Measurements from ENCODE around the gene TRAF1.

Gene TRAF1

DNA sequence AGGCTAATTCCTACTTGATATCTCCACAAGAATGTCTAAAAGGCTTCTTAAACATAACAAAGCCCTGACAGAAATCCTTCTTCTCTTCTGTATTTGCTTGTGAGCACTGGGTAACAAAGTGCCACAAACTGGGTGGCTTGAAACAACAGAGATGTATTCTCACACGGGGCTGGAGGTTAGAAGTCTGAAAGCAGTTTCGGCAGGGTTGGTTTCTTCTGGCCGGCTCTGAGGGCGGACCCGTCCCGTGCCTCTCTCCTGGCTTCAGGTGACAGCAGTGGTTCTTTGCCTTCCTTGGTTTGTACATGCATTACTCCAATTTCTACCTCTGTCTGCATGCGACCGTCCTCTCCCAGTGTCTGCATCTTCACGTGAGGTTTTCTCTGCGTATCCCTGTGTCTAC, 14.0 kb upstream of the TRAF1 start:
- DNase-seq, result no peak

- no peak for DNase-seq
These were observed 12.3 kb upstream of the TRAF1 start for GRCh38 chr9:120938851-120939250.

DNA sequence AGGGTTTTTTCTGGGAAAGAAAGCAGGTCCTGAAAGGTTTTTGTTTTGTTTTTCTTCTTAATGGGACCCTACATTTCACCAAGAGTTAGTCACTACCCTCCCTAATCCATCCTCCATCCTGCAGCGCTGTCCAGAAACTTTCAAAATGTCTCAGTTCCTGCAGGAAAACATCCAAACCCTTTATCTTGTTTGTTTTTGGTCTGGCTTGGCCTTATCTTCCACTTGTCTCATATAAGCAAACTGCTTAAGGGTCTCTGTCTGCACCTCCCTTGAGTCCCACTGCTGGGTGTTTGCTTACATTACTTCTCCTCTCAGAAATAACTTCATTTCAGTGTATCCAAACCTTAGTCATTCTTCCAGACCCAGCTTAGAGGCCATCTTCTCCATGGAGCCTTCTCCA, 11.0 kb upstream of the TRAF1 start:
- no peak for DNase-seq

- DNase-seq, result no peak
These were observed 10.5 kb upstream of the TRAF1 start for GRCh38 chr9:120937127-120937526.

GRCh38 chr9:120936764-120937122, 10.1 kb upstream of the TRAF1 start:
- DNase-seq, result no peak

GRCh38 chr9:120936011-120936763, 9.6 kb upstream of the TRAF1 start:
- DNase-seq, result peak; percentile 95

GRCh38 chr9:120935383-120935857, 8.8 kb upstream of the TRAF1 start:
- no peak for DNase-seq

DNA sequence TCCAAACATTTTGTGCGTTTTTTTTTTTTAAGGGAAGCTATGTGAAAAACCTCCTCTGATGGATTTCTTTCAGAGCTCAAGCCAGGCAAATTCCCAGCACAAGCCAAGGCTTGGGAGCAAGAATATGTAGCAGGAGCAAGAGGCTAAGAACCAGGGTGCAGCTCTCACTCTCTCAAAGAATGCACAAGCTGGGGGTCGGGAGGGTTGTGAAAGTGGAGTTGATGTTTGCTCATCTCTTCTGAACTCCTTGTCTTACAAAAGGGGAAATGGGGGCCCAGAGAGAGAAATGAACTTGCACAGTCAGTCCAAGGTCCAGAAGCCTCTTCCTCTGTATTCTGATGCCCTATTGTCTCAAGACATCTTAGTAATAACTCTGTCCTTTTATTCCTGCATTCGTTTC, 7.7 kb upstream of the TRAF1 start:
- DNase-seq, result peak; percentile 31

- DNase-seq, result no peak
These were observed 6.9 kb upstream of the TRAF1 start for GRCh38 chr9:120933310-120934055.

DNA sequence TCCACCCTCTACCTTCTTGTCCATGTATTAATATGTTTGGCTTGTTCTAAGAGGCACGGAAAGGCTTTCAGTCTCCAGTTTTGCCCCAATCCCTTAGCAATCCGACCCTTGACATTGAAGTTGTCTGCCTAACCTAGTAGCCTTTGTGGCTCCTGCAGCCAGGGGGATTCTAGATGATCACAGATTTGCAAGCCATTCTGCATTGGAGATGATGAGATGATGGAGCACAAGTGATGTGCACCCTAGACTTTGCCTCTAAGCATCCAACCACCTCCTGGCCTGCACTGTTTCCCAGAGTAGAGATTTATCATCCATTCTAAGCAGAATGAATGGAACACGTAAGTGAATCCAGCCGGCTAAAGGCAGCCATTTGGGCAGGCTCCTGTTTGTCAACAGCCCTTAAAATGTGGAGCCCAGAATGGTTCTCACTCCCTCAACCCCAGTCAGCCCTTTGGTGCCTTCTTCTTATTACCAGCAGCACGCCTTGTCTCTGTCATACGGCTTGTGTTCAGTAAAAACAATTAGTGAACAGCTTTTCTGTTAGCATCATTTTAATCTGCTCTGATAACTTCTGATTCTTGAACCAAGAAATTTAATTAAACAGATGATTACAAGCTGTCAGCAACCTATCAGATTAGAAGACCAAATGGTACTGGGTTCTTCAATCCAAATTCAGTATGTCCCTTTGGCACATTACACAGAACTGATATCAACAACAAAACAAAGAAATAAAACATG, 5.7 kb upstream of the TRAF1 start:
- no peak for DNase-seq

- DNase-seq, result peak; percentile 85
These were observed 4.9 kb upstream of the TRAF1 start for GRCh38 chr9:120931231-120932085.

GRCh38 chr9:120929229-120929791, 2.7 kb upstream of the TRAF1 start:
- DNase-seq, result no peak

DNA sequence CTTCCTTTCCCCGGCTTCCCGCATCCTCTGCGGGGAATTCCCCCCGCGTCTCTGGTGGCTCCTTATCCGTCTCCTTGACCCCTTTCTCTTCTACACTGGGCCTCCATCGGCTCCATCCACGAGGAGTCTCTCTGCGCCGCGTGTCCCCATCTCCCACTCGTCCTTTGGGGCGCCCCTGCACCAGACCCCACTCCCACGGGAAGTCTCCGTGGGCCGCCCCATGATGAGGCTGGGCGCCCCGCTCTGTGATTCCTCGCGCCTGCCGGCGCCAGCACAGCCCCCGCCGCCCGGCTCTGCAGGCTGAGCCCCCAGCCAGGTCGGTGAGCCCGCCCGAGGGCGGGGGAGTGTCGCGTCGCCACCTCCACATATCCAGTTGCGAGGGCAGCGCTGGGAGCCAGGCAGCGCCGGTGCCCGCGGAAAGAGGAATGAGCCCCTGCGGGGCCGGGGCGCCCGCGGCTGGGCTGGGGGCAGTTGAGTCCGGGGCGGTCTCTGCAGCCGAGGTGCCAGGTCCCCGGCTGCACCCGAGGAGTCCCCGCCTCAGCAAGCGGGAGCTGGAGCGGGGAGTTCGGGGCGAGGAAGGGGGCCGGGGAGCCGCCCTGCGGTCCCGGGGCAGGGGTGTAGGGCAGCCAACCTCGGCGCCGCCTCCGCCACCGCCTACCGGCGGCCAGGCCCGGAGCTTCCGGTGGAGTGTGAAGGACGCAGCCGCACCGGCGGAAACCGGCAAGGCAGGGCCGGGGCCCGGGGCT, 2.1 kb upstream of the TRAF1 start:
- DNase-seq, result peak; percentile 88

GRCh38 chr9:120928015-120928482, 1.5 kb upstream of the TRAF1 start:
- peak; percentile 65 for DNase-seq

- DNase-seq, result peak; percentile 78
These were observed 846 bp upstream of the TRAF1 start for GRCh38 chr9:120927269-120928014.

GRCh38 chr9:120925535-120926396, 830 bp downstream of the TRAF1 start:
- DNase-seq, result peak; percentile 89

- peak; percentile 65 for DNase-seq
These were observed 1.7 kb downstream of the TRAF1 start for GRCh38 chr9:120924698-120925534.

GRCh38 chr9:120923620-120924328, 2.8 kb downstream of the TRAF1 start:
- DNase-seq, result no peak
